ENCODE data around the gene TIGD3.

TIGD3 gene

GRCh38 chr11:65399845-65400244 lies 45.3 kb downstream of the TIGD3 start:
- H3K36me3 ChIP-seq (ENCODE audit: control insufficient read depth, insufficient read depth, low read length), result peaks cover 47% of the 10 kb centered on the region

GRCh38 chr11:65400307-65401072 lies 45.9 kb downstream of the TIGD3 start:
- TF ChIP-seq CTCF (IDR thresholded peaks at IDR 0.05; ENCODE audit: insufficient read depth, low read length, poor library complexity, severe bottlenecking), result no peak
- no peak for DNase-seq (ENCODE audit: extremely low read depth, insufficient read length)
- Histone ChIP-seq H3K4me3 (replicated peaks; ENCODE audit: low read depth, low read length) (no peak overlapping the region), H3K36me3 (ENCODE audit: control insufficient read depth, insufficient read depth, low read length) (peaks cover 48% of the 10 kb centered on the region), H3K27me3 (replicated peaks; ENCODE audit: control insufficient read depth, insufficient read depth, low read length) (no peaks in the 10 kb centered on the region)

More at GRCh38 chr11:65399845-65400244, 45.3 kb downstream of the TIGD3 start:
- no peak for TF ChIP-seq CTCF (IDR thresholded peaks at IDR 0.05; ENCODE audit: insufficient read depth, low read length, poor library complexity, severe bottlenecking)
- H3K4me3 ChIP-seq (replicated peaks; ENCODE audit: low read depth, low read length), result no peak overlapping the region
- no peaks in the 10 kb centered on the region for H3K27me3 ChIP-seq (replicated peaks; ENCODE audit: control insufficient read depth, insufficient read depth, low read length)
- DNase-seq (ENCODE audit: extremely low read depth, insufficient read length), result no peak

GRCh38 chr11:65401073-65401802 lies 46.7 kb downstream of the TIGD3 start:
- Histone ChIP-seq H3K36me3 (ENCODE audit: control insufficient read depth, insufficient read depth, low read length) (peaks cover 42% of the 10 kb centered on the region), H3K27me3 (replicated peaks; ENCODE audit: control insufficient read depth, insufficient read depth, low read length) (no peaks in the 10 kb centered on the region), H3K4me3 (replicated peaks; ENCODE audit: low read depth, low read length) (no peak overlapping the region)
- DNase-seq (ENCODE audit: extremely low read depth, insufficient read length), result no peak
- no peak for TF ChIP-seq CTCF (IDR thresholded peaks at IDR 0.05; ENCODE audit: insufficient read depth, low read length, poor library complexity, severe bottlenecking)

GRCh38 chr11:65401803-65402248 lies 47.3 kb downstream of the TIGD3 start:
- no peak for TF ChIP-seq CTCF (IDR thresholded peaks at IDR 0.05; ENCODE audit: insufficient read depth, low read length, poor library complexity, severe bottlenecking)
- Histone ChIP-seq H3K36me3 (ENCODE audit: control insufficient read depth, insufficient read depth, low read length) (peaks cover 39% of the 10 kb centered on the region), H3K4me3 (replicated peaks; ENCODE audit: low read depth, low read length) (no peak overlapping the region), H3K27me3 (replicated peaks; ENCODE audit: control insufficient read depth, insufficient read depth, low read length) (no peaks in the 10 kb centered on the region)
- DNase-seq (ENCODE audit: extremely low read depth, insufficient read length), result no peak

- no peak for DNase-seq (ENCODE audit: extremely low read depth, insufficient read length)
- no peaks in the 10 kb centered on the region for H3K27me3 ChIP-seq (replicated peaks; ENCODE audit: control insufficient read depth, insufficient read depth, low read length)
- H3K4me3 ChIP-seq (replicated peaks; ENCODE audit: low read depth, low read length), result no peak overlapping the region
- H3K36me3 ChIP-seq (ENCODE audit: control insufficient read depth, insufficient read depth, low read length), result peaks cover 33% of the 10 kb centered on the region
- TF ChIP-seq CTCF (IDR thresholded peaks at IDR 0.05; ENCODE audit: insufficient read depth, low read length, poor library complexity, severe bottlenecking), result no peak
Measured at GRCh38 chr11:65402790-65403189, 48.2 kb downstream of the TIGD3 start.

All from GM06990 (cell line).